HG03196 (cell line): ENCODE results near the gene ZNF141.
A peak's percentile ranks its signal among the peaks of the same experiment; 100 is the strongest.
"Not testable (repeated sequence)": the region's sequence is repeated elsewhere in the genome, so short reads cannot be mapped to it uniquely, and the experiment has no call there.

Experiments used
- ATAC-seq: cut with Tn5 transposase; IDR thresholded peaks from one replicate; pipeline ENCODE4 v1.9.1; 2021; ENCODE audit not compliant: unreplicated experiment

ZNF141 gene

DNA sequence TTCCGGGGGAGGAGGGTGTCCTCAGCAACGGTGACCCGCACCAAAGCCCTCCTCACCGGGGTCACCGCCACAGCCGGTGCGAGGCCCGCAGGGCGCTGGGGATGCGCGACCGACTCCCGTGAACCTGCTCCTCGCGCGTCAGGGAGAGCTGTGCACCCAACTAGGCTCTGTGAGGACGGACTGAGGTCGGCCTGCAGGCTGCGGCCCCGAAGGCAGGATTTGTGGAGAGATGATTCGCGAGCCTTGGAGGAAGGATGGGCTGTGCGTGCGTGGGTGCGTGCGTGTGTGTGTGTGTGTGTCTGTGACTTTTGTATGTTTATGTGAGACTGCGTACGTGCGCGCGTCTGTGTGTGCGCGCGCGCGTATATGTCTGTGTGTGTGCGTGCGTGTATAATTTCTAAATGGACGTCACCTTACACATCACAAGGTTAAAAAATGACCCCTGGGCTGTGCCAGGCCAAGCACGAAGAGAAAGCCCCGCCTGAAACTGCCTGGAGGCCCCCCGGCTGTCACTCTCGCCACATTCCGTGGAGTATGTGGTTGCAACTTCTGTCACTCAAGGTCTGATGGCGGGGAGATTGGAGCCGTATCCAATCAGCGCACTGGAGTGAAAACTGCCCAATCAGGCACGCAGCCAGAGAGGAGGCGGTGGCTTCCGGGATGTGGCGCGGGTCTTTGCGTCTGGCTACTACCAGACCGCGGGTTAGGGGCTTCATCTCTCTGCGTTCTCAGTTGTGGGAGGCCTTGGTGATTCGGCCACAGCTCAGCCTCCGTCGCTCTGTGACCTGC is at the start of gene ZNF141:
ZNF141 (plus strand) TSS at position 672 of the 789 bp plus-strand sequence. CDS start 170 bp downstream, outside the sequence.
- peak; percentile 95 for ATAC-seq

GRCh38 chr4:288891-289290 is 48.7 kb upstream of the ZNF141 start:
- no peak for ATAC-seq

DNA sequence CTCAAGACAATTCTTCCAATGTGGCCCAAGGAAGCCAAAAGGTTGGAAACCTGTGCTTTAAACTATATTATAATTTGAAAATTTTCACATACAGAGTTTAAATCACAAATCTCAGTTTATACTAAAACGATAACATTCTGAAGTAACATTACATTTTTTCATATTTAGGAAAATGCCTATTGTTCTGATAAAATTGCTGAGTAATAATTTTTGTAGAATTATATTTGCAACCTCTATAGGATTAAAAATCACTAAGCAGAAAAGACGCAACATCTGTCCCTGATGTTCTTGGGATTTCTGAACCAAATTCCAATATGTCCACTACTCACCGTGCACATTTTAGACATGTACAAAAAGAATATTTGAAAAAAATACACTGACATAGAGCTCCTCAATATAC is 42.9 kb upstream of the ZNF141 start:
- ATAC-seq, result no peak

DNA sequence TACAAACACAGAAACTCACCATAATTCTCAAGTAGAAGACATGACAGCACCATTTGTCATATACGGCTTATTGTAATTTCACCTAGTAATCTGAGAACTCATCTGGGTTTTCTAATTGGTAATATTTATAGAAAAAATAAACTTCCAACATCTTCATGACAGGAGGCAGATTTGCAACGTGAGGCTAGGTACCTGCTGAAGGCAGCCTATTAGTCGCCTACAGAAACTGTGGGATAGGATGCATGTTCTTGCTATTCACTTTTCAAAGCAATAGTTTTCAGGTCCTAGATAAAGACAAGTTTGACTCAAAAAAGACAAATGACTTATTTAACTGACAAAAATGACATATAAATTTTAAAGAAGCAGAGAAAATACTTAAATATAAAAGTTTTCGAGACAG is 35.2 kb upstream of the ZNF141 start:
- ATAC-seq, result no peak

- ATAC-seq, result not testable (repeated sequence)
Measured at GRCh38 chr4:304516-304915, 33.1 kb upstream of the ZNF141 start.

DNA sequence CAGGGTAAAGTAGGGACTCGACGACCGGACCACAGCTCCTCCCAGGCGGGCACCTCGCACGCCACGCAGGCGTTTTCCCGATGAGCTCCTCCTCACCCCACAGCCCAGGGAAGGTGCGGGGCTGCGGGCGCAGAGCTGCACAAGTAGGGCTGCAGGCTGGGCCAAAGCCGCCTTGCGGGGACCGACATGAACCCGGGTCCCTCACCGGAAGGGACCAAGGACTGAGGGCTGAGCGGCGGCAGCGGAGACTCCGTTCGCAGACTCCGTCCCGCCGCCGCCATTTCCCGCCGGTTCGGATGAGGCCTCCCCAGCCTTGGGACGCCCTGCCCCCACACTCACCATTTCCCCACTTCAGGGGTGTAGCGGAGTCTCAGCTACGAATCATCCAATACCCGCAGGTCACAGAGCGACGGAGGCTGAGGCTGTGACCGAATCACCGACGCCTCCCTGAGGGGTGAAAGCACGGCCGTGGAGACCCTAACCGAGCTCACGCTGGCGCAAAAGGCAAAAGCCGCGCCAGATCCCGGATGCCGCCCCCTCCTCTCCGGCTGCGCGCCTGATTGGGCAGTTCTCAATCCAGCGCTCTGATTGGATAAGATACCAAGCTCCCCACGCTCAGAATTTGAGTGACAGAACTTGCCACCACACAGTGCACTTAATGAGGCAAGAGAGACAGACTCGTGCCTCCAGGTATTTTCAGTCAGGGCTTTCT is 32.5 kb upstream of the ZNF141 start, which contains the start of gene ZNF732:
ZNF732 (minus strand) TSS at position 506 of the 712 bp plus-strand sequence; CDS start at position 342, 164 bp downstream.
- ATAC-seq, result no peak

GRCh38 chr4:306551-306961 is 31.1 kb upstream of the ZNF141 start:
- ATAC-seq, result peak; percentile 71

DNA sequence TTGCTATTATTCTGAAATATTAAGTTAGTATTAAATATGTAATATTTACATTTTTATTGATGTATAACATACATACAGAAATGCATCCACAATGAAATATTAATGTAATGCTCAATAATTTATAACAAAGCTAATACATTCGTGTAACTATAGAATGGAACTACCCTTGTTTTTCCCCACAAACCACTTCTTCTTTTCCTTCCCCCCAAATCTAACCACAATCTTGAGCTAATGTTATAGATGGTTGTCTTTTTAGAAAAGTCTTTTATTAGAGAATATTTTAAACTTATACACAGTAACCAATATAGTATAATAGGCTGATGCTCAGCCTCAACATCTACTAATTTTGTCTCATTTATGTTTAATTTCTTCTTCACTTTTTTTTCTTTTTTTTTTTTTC is 27.8 kb upstream of the ZNF141 start:
- ATAC-seq, result no peak

- no peak for ATAC-seq
Measured at GRCh38 chr4:314296-314903, 23.2 kb upstream of the ZNF141 start.

- no peak for ATAC-seq
Measured at GRCh38 chr4:328729-329128, 8.9 kb upstream of the ZNF141 start.

- ATAC-seq, result no peak
Measured at GRCh38 chr4:335515-335914, 2.1 kb upstream of the ZNF141 start.

GRCh38 chr4:336099-336892 is 1.3 kb upstream of the ZNF141 start:
- ATAC-seq, result peak; percentile 2

DNA sequence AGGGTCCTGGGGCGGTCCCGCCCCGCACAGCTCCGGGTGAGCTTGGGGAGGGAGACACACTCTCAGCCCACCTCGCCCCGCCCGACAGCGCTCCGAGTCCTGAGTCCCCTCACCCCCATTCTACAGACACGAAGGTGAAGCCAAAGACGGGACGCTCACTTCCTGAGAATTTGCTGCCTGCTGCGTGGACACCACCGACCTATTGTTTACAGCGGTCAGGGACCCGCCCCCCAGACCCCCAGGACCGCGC is 796 bp upstream of the ZNF141 start:
- no peak for ATAC-seq

- peak; percentile 31 for ATAC-seq
Measured at GRCh38 chr4:337932-338758, 531 bp downstream of the ZNF141 start.

DNA sequence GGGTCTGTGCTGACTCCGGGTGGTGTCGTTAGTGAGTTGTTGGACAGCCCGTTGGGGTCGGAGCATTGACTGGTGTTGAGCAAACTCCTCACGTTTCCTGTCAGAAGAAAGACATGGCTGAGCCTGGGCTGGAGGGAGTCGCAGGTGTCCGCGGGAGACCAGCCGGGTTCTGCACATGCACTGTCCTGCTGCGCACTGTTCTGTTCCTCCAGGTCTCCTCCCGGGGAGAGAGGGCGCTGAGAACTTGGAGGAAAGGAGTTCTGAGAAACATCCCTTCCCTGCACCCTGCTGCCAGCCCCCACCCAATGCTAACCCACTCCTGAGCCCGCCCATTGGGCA is 1.1 kb downstream of the ZNF141 start:
- ATAC-seq, result no peak

DNA sequence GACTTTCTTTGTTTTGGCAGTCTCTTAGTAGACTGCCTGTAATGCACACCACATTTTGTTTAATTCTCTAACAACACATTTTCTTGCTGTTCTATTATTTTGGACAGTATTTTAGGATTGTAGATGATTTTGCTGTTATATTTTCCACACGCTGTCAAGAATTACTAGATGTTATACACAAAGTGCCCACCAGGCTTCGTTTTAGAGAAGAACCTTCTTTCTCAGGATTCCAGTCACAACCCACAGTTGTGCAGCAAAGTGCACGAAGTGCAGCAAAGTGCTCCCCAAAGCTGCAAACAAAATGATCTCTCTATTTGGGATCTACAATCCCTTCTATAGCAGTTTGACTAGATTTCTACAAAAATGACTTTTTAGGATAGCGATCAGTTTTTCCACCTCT is 2.4 kb downstream of the ZNF141 start:
- no peak for ATAC-seq

DNA sequence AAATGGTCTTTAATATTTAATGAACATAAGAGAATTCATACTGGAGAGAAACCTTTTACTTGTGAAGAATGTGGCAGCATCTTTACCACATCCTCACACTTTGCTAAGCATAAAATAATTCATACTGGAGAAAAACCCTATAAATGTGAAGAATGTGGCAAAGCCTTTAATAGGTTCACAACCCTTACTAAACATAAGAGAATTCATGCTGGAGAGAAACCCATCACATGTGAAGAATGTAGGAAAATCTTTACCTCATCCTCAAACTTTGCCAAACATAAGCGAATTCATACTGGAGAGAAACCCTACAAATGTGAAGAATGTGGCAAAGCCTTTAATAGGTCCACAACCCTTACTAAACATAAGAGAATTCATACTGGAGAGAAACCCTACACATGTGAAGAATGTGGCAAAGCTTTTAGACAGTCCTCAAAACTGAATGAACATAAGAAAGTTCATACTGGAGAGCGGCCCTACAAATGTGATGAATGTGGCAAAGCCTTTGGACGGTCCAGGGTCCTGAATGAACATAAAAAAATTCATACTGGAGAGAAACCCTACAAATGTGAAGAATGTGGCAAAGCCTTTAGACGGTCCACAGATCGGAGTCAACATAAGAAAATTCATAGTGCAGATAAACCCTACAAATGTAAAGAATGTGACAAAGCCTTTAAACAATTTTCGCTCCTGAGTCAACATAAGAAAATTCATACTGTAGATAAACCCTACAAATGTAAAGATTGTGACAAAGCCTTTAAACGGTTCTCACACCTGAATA is 35.6 kb downstream of the ZNF141 start:
- ATAC-seq, result no peak

DNA sequence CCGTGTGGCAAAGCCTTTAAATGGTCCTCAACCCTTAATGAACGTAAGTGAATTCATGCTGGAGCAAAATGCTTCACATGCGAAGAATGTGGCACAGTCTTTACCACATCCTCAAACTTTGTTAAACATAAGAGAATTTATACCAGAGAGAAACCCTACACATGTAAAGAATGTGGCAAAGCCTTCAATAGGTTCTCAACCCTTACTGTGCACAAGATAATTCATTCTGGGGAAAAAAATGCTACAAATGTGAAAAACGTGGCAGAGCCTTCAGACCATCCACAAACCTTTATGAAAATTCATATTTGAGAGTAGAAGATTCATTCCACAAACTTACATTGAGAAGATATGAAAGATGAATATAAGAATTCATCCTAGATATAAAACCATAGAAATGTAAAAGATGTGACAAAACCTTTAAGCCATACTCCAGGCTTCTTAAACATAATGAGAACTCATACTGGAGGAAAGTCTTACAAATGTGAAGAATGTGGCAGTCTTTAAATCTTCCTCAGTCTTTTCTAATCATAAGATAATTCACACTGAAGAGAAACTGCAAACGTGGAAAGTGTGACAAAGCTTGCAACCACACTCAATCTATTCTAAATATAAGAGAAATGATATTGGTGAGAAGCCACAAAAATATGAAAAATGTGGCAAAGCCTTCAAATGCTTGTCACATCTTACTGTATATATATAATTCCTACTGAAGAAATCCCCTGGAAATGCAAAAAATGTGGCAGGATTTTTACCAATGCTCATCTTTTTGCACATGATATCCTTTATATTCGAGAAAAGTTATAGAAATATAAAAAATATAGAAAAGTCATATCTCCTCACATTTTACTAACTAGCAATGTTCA is 36.9 kb downstream of the ZNF141 start:
- ATAC-seq, result no peak
